Colonic mucosa (tissue), 4 donors: ENCODE data around the gene SPCS1. TPM values are rescaled to one million over a fixed set of nuclear protein-coding genes. Genes with fewer than 3 reads are reported as not detected.

Experiments
- DNase-seq: peaks from one replicate; pipeline ENCODE4 v3.0.0-alpha.2; 2020
- H3K27ac ChIP-seq: fragments of 200-600 bp; one replicate; pipeline ENCODE4 v1.8.0; 2021
- H3K27me3 ChIP-seq: fragments of 200-600 bp; one replicate; pipeline ENCODE4 v1.8.0; 2021
- H3K36me3 ChIP-seq: fragments of 200-600 bp; one replicate; pipeline ENCODE4 v1.8.0; 2021
- H3K4me1 ChIP-seq: fragments of 200-600 bp; one replicate; pipeline ENCODE4 v1.8.0; 2021; ENCODE audit warnings: mild to moderate bottlenecking
- H3K4me3 ChIP-seq: fragments of 200-600 bp; one replicate; pipeline ENCODE4 v1.8.0; 2021
- H3K9ac ChIP-seq, 2 donors: one replicate each; pipeline ENCODE4 v1.7.0; 2013; ENCODE audit warnings: control low read depth in 2 of 2, low read depth in 2 of 2, low read length in 2 of 2
- H3K9me3 ChIP-seq: fragments of 200-600 bp; one replicate; pipeline ENCODE4 v1.8.0; 2021
- CTCF ChIP-seq: fragments of 200-600 bp; IDR thresholded peaks from one replicate; pipeline ENCODE4 v1.8.0; 2022; ENCODE audit warnings: antibody characterized with exemption, mild to moderate bottlenecking
- intact Hi-C: fragments of 100-400 bp; cut with DNase I; formaldehyde crosslinking; loops from one replicate; pipeline ENCODE4 v1.14.1; 2022
- total RNA-seq, 2 donors: library from RNA; stranded (reverse); fragmentation: NEBNext Ultra II Directional in 1 of 2; extraction: Animal tissue kit (Norgen Biotek cat#: 25700) in 1 of 2; gene quantifications; one replicate each; pipeline ENCODE4 v1.2.1, GENCODE V29; 2021
- donor health status: healthy.
- donor health status: DM: no; HTN: no; CAD: no.
- donor health status: DM: no; HTN: no; CAD: no.

SPCS1 gene
- total RNA-seq, 2 donors from 2014 or later: 95.6 to 136 TPM

- Histone ChIP-seq H3K4me3 (no peak overlapping the region), H3K4me1 (peaks cover 7% of the 10 kb centered on the region), H3K36me3 (no peaks in the 10 kb centered on the region), H3K9ac (no peak overlapping the region), H3K27me3 (no peaks in the 10 kb centered on the region), H3K9me3 (no peaks in the 10 kb centered on the region), H3K27ac (no peak overlapping the region)
- no peak for DNase-seq
- no peak for TF ChIP-seq CTCF
- intact Hi-C loops: no loop called here
These were observed 22.3 kb upstream of the SPCS1 start for GRCh38 chr3:52683611-52684010.

DNA sequence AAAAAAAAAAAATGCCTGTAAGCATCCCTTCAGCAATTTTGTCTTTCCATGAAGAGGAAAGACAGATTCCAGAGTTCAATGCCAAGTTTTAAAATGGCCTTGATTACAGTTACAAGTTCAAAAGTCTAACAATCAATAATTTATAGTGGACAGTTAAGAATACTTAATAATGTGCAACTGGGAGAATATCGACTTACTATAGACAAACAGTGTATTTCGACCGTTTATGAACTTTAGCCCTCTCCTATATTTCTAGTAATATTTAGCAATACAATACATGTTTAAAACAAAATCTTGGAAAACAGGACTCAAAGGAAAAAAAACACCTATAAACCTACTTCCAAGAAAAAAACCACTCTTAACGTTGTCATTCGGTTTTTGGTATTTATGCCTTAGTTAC is 21.7 kb upstream of the SPCS1 start:
- Histone ChIP-seq H3K27me3 (no peaks in the 10 kb centered on the region), H3K4me1 (peaks cover 7% of the 10 kb centered on the region), H3K9ac (peak overlapping the region; percentile 1 to 84), H3K36me3 (peaks cover 4% of the 10 kb centered on the region), H3K27ac (no peak overlapping the region), H3K9me3 (no peaks in the 10 kb centered on the region), H3K4me3 (peak overlapping the region; percentile 57)
- no peak for TF ChIP-seq CTCF
- no peak for DNase-seq
- intact Hi-C loops: no loop called here

- peaks cover 7% of the 10 kb centered on the region for H3K4me1 ChIP-seq
- peak overlapping the region; percentile 84 for H3K9ac ChIP-seq
- H3K36me3 ChIP-seq: peaks cover 13% of the 10 kb centered on the region
- intact Hi-C loops: no loop called here
- peak overlapping the region; percentile 87 for H3K27ac ChIP-seq
- no peak for TF ChIP-seq CTCF
- DNase-seq: peak; percentile 84
- H3K9me3 ChIP-seq: no peaks in the 10 kb centered on the region
- no peaks in the 10 kb centered on the region for H3K27me3 ChIP-seq
- H3K4me3 ChIP-seq: peak overlapping the region; percentile 57
These were observed 20.6 kb upstream of the SPCS1 start for GRCh38 chr3:52685285-52685708.

DNA sequence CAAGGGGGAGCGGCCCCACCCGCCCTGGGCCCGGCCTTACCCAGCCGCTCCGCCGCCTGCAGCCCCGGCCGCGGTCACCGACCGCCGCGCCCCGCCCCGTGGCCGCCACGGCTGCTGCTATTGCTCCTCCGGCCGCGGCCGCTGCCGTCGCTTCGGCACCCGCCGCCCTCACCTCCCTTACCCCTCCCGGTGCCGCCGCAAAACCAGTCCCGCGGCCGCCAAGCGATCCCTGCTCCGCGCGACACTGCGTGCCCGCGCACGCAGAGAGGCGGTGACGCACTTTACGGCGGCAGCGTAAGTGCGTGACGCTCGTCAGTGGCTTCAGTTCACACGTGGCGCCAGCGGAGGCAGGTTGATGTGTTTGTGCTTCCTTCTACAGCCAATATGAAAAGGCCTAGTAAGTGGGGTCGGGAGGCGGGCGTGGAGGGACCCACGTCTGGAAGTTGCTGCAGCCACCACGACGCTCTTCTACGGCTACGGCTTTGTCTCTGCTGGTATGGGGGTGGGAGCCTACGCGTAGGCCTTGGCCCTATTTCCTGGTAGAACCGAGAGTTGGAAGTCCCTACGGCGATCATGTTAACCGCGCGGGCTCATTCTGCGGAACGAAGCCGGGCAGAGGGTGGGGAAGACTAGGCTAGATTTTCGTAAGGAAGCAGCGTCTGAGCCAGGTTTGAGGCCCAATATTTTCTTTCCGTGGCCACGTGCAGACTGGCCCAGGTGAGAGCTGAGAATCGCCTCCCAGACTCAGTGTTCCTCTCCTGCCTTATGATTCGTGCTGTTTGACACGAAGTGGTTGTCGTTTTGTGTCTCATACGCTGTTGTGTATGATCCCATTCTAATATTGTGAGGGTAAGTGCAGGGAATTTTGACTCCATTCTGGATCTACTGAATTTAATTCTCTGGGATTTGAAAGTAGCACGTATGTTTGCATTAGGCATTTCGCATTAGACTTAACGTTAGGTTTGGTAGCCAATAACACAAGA is 19.9 kb upstream of the SPCS1 start, which contains the start of the genes GNL3 and PBRM1:
Gene GNL3, plus strand, starts transcription at position 324 of the 983 bp plus-strand sequence. Its CDS starts 61 bp downstream, at position 385.
Gene PBRM1, minus strand, starts transcription at position 205 of the 983 bp plus-strand sequence.
- peak; percentile 91 for DNase-seq
- peaks cover 19% of the 10 kb centered on the region for H3K36me3 ChIP-seq
- H3K4me3 ChIP-seq: peak within 1 kb of the TSS; percentile 70
- H3K9ac ChIP-seq: peak within 1 kb of the TSS; percentile 84 to 96
- intact Hi-C loops: no loop called here
- no peak for TF ChIP-seq CTCF
- H3K9me3 ChIP-seq: no peaks in the 10 kb centered on the region
- H3K27ac ChIP-seq: peak within 1 kb of the TSS; percentile 87
- peaks cover 4% of the 10 kb centered on the region for H3K4me1 ChIP-seq
- no peaks in the 10 kb centered on the region for H3K27me3 ChIP-seq

DNA sequence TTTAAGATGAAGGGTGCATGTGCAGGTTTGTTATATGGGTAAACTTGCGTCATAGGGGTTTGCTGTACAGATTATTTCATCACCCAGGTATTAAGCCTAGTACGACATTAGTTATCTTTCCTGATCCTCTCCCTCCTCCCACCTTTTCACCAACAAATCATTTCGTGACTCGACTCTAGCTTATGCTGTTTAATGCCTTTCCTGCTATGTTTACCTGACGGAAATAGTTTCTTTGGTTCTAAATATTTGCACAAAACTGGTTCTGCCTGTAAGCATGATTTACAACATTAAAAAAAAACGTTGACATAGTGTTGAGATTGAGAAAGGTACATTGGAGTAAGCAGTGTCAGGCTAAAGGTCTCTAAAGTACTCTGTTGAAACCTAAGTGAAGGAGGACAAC is 17.6 kb upstream of the SPCS1 start:
- H3K36me3 ChIP-seq: peaks cover 30% of the 10 kb centered on the region
- H3K4me3 ChIP-seq: no peak overlapping the region
- H3K27ac ChIP-seq: no peak overlapping the region
- TF ChIP-seq CTCF: no peak
- H3K9me3 ChIP-seq: no peaks in the 10 kb centered on the region
- no peaks in the 10 kb centered on the region for H3K27me3 ChIP-seq
- no peak for DNase-seq
- peaks cover 4% of the 10 kb centered on the region for H3K4me1 ChIP-seq
- intact Hi-C loops: no loop called here
- H3K9ac ChIP-seq: no peak overlapping the region
